ENCODE data around the gene CENPX.

Gene CENPX

GRCh38 chr17:82061047-82061925 lies 38.6 kb upstream of the CENPX start:
- no peak for TF ChIP-seq EP300 (IDR thresholded peaks at IDR 0.05; ENCODE audit: borderline replicate concordance)
- no peak for TF ChIP-seq CEBPB (IDR thresholded peaks at IDR 0.05)
- TF ChIP-seq RAD21 (IDR thresholded peaks at IDR 0.05; ENCODE audit: low read depth), result no peak
- no peak for TF ChIP-seq USF1 (IDR thresholded peaks at IDR 0.05)
- TF ChIP-seq REST (IDR thresholded peaks at IDR 0.05; ENCODE audit: low read depth), result no peak
- TF ChIP-seq EGR1 (IDR thresholded peaks at IDR 0.05), result no peak
- no peak for TF ChIP-seq YY1 (IDR thresholded peaks at IDR 0.05; ENCODE audit: low read depth)
- no peak for TF ChIP-seq TAF1 (IDR thresholded peaks at IDR 0.05; ENCODE audit: low read depth)

- TF ChIP-seq FOXM1 (IDR thresholded peaks at IDR 0.05; ENCODE audit: borderline replicate concordance, low read depth), result no peak
- TF ChIP-seq ZBTB7A (IDR thresholded peaks at IDR 0.05; ENCODE audit: low read depth), result no peak
- TF ChIP-seq NFIC (IDR thresholded peaks at IDR 0.05), result no peak
- TF ChIP-seq CEBPB (IDR thresholded peaks at IDR 0.05), result no peak
- TF ChIP-seq TAF1 (IDR thresholded peaks at IDR 0.05; ENCODE audit: low read depth), result no peak
- no peak for TF ChIP-seq TEAD4 (IDR thresholded peaks at IDR 0.05)
- no peak for TF ChIP-seq CREB1 (IDR thresholded peaks at IDR 0.05; ENCODE audit: low read depth)
- TF ChIP-seq EGR1 (IDR thresholded peaks at IDR 0.05), result no peak
- no peak for TF ChIP-seq MAX (IDR thresholded peaks at IDR 0.05)
- TF ChIP-seq USF1 (IDR thresholded peaks at IDR 0.05), result no peak
- no peak for TF ChIP-seq TCF12 (IDR thresholded peaks at IDR 0.05; ENCODE audit: low read depth)
- no peak for TF ChIP-seq REST (IDR thresholded peaks at IDR 0.05; ENCODE audit: low read depth)
- no peak for TF ChIP-seq EP300 (IDR thresholded peaks at IDR 0.05; ENCODE audit: borderline replicate concordance)
- no peak for TF ChIP-seq RAD21 (IDR thresholded peaks at IDR 0.05; ENCODE audit: low read depth)
- TF ChIP-seq YY1 (IDR thresholded peaks at IDR 0.05; ENCODE audit: low read depth), result no peak
Measured at GRCh38 chr17:82060614-82061013, 37.9 kb upstream of the CENPX start.

GRCh38 chr17:82060001-82060380 lies 37.3 kb upstream of the CENPX start:
- TF ChIP-seq ZBTB7A (IDR thresholded peaks at IDR 0.05; ENCODE audit: low read depth) (no peak), FOXM1 (IDR thresholded peaks at IDR 0.05; ENCODE audit: borderline replicate concordance, low read depth) (no peak), TAF1 (IDR thresholded peaks at IDR 0.05; ENCODE audit: low read depth) (no peak), EGR1 (IDR thresholded peaks at IDR 0.05) (no peak), EP300 (IDR thresholded peaks at IDR 0.05; ENCODE audit: borderline replicate concordance) (no peak), RAD21 (IDR thresholded peaks at IDR 0.05; ENCODE audit: low read depth) (no peak), REST (IDR thresholded peaks at IDR 0.05; ENCODE audit: low read depth) (no peak), YY1 (IDR thresholded peaks at IDR 0.05; ENCODE audit: low read depth) (no peak), NFIC (IDR thresholded peaks at IDR 0.05) (no peak), TCF12 (IDR thresholded peaks at IDR 0.05; ENCODE audit: low read depth) (no peak), TEAD4 (IDR thresholded peaks at IDR 0.05) (no peak)

- TF ChIP-seq FOXM1 (IDR thresholded peaks at IDR 0.05; ENCODE audit: borderline replicate concordance, low read depth), result no peak
- TF ChIP-seq CREB1 (IDR thresholded peaks at IDR 0.05; ENCODE audit: low read depth), result no peak
- no peak for TF ChIP-seq EP300 (IDR thresholded peaks at IDR 0.05; ENCODE audit: borderline replicate concordance)
- TF ChIP-seq REST (IDR thresholded peaks at IDR 0.05; ENCODE audit: low read depth), result no peak
- TF ChIP-seq MAX (IDR thresholded peaks at IDR 0.05), result no peak
- TF ChIP-seq YY1 (IDR thresholded peaks at IDR 0.05; ENCODE audit: low read depth), result no peak
- TF ChIP-seq USF1 (IDR thresholded peaks at IDR 0.05), result no peak
- TF ChIP-seq TEAD4 (IDR thresholded peaks at IDR 0.05), result no peak
- TF ChIP-seq TAF1 (IDR thresholded peaks at IDR 0.05; ENCODE audit: low read depth), result no peak
- no peak for TF ChIP-seq ZBTB7A (IDR thresholded peaks at IDR 0.05; ENCODE audit: low read depth)
- TF ChIP-seq TCF12 (IDR thresholded peaks at IDR 0.05; ENCODE audit: low read depth), result no peak
- TF ChIP-seq CEBPB (IDR thresholded peaks at IDR 0.05), result no peak
- no peak for TF ChIP-seq NFIC (IDR thresholded peaks at IDR 0.05)
Measured at GRCh38 chr17:82059272-82060000, 36.8 kb upstream of the CENPX start.
